ENCODE results near the gene SETD3. TPM values are rescaled to one million over a fixed set of nuclear protein-coding genes. Genes with fewer than 3 reads are reported as not detected.

SETD3 gene
- total RNA-seq, 1 donor from 2014 or later: 36.1 TPM

GRCh38 chr14:99432485-99432884, 48.2 kb downstream of the SETD3 start:
- H3K27ac Mint-ChIP-seq (ENCODE audit: unreplicated experiment): no peak overlapping the region

GRCh38 chr14:99431986-99432385, 48.7 kb downstream of the SETD3 start:
- Mint-ChIP-seq H3K4me3 (no peak overlapping the region), H3K27ac (ENCODE audit: unreplicated experiment) (no peak overlapping the region), H3K4me1 (no peaks in the 10 kb centered on the region), H3K27me3 (ENCODE audit: low read depth) (no peaks in the 10 kb centered on the region), H3K9me3 (no peaks in the 10 kb centered on the region), H3K36me3 (ENCODE audit: low read depth) (peaks cover 42% of the 10 kb centered on the region)
- no peak for TF ChIP-seq CTCF (conservative IDR thresholded peaks at IDR 0.05)
- no peak for DNase-seq (ENCODE audit: low read depth, low spot score)

More at GRCh38 chr14:99432485-99432884, 48.2 kb downstream of the SETD3 start:
- H3K36me3 Mint-ChIP-seq (ENCODE audit: low read depth): peaks cover 42% of the 10 kb centered on the region
- H3K4me1 Mint-ChIP-seq: no peaks in the 10 kb centered on the region
- no peak for DNase-seq (ENCODE audit: low read depth, low spot score)
- TF ChIP-seq CTCF (conservative IDR thresholded peaks at IDR 0.05): no peak
- no peak overlapping the region for H3K4me3 Mint-ChIP-seq
- no peaks in the 10 kb centered on the region for H3K27me3 Mint-ChIP-seq (ENCODE audit: low read depth)
- H3K9me3 Mint-ChIP-seq: no peaks in the 10 kb centered on the region

- H3K27me3 Mint-ChIP-seq (ENCODE audit: low read depth): no peaks in the 10 kb centered on the region
- TF ChIP-seq CTCF (conservative IDR thresholded peaks at IDR 0.05): peak; percentile 55
- no peak overlapping the region for H3K27ac Mint-ChIP-seq (ENCODE audit: unreplicated experiment)
- no peak for DNase-seq (ENCODE audit: low read depth, low spot score)
- H3K4me1 Mint-ChIP-seq: no peaks in the 10 kb centered on the region
- H3K4me3 Mint-ChIP-seq: no peak overlapping the region
- H3K9me3 Mint-ChIP-seq: no peaks in the 10 kb centered on the region
- peaks cover 38% of the 10 kb centered on the region for H3K36me3 Mint-ChIP-seq (ENCODE audit: low read depth)
Measured at GRCh38 chr14:99430491-99430890, 50.2 kb downstream of the SETD3 start.

- Mint-ChIP-seq H3K36me3 (ENCODE audit: low read depth) (peaks cover 26% of the 10 kb centered on the region), H3K4me1 (peaks cover 11% of the 10 kb centered on the region), H3K9me3 (no peaks in the 10 kb centered on the region), H3K4me3 (no peak overlapping the region), H3K27ac (ENCODE audit: unreplicated experiment) (no peak overlapping the region), H3K27me3 (ENCODE audit: low read depth) (no peaks in the 10 kb centered on the region)
- DNase-seq (ENCODE audit: low read depth, low spot score): no peak
- no peak for TF ChIP-seq CTCF (conservative IDR thresholded peaks at IDR 0.05)
Measured at GRCh38 chr14:99427632-99428300, 52.9 kb downstream of the SETD3 start.

GRCh38 chr14:99426813-99427346, 53.8 kb downstream of the SETD3 start:
- Mint-ChIP-seq H3K4me1 (peaks cover 11% of the 10 kb centered on the region), H3K27ac (ENCODE audit: unreplicated experiment) (no peak overlapping the region), H3K4me3 (no peak overlapping the region), H3K9me3 (no peaks in the 10 kb centered on the region), H3K36me3 (ENCODE audit: low read depth) (peaks cover 24% of the 10 kb centered on the region), H3K27me3 (ENCODE audit: low read depth) (no peaks in the 10 kb centered on the region)
- DNase-seq (ENCODE audit: low read depth, low spot score): no peak
- no peak for TF ChIP-seq CTCF (conservative IDR thresholded peaks at IDR 0.05)

All from neural crest cell (in vitro differentiated cells).